Measurements from ENCODE around the gene ANKRD33B. TPM values are rescaled to one million over a fixed set of nuclear protein-coding genes. Genes with fewer than 3 reads are reported as not detected.
A peak's percentile ranks its signal among the peaks of the same experiment; 100 is the strongest.
"Not testable (repeated sequence)": the region's sequence is repeated elsewhere in the genome, so short reads cannot be mapped to it uniquely, and the experiment has no call there.

ANKRD33B gene
- total RNA-seq (2014; rRNA removed; shearing (Covaris generic)), result 13.0 and 15.4 TPM in 2 replicates
- polyA plus RNA-seq (2016; fragmentation: Nextera tagmentation; extraction: Ambion mirVana), result 2.7 and 2.9 TPM in 2 replicates
- long read RNA-seq, result 0 reads

- Mint-ChIP-seq H3K36me3 (ENCODE audit: low read depth) (no peaks in the 10 kb centered on the region; the same call in 2 of the 3 replicates), H3K4me1 (peaks cover 9% of the 10 kb centered on the region), H3K27me3 (ENCODE audit: insufficient read depth, low read depth, poor library complexity) (peaks cover 66% of the 10 kb centered on the region), H3K9me3 (no peaks in the 10 kb centered on the region), H3K27ac (no peak within 1 kb of the TSS), H3K4me3 (peak within 1 kb of the TSS; percentile 83)
- H3K79me2 ChIP-seq (replicated peaks; ENCODE audit: insufficient read depth), result peaks cover 6% of the 10 kb centered on the region; the same call in 1 of the 2 replicates
- H3K4me1 ChIP-seq (ENCODE audit: insufficient read depth), result peaks cover 18% of the 10 kb centered on the region; the same call in 1 of the 2 replicates
- peaks cover 23% of the 10 kb centered on the region for H4K20me1 ChIP-seq (replicated peaks; ENCODE audit: insufficient read depth)
- H3K4me2 ChIP-seq, result peak within 1 kb of the TSS; percentile 97
- peak within 1 kb of the TSS; percentile 81 for H3K4me3 ChIP-seq
- TF ChIP-seq NANOG (IDR thresholded peaks at IDR 0.05; ENCODE audit: borderline replicate concordance) (no peak), POLR2AphosphoS5 (IDR thresholded peaks at IDR 0.05; ENCODE audit: low read depth) (peak; percentile 63)
- no peaks in the 10 kb centered on the region for H3K9me2 ChIP-seq (ENCODE audit: insufficient read depth)
- H3F3A ChIP-seq (replicated peaks; ENCODE audit: low read depth), result 0 out of 2 replicates have a peak, but pooled peaks cover 6% of the 10 kb centered on the region
- ATAC-seq, result peak; percentile 49
- peak within 1 kb of the TSS; percentile 84 for H2AFZ ChIP-seq
- no peak within 1 kb of the TSS for H3K27ac ChIP-seq (ENCODE audit: low read depth)
- no peaks in the 10 kb centered on the region for H3K36me3 ChIP-seq (ENCODE audit: insufficient read depth)
- peak; percentile 84 for DNase-seq (ENCODE audit: low spot score)
- H3K27me3 ChIP-seq (ENCODE audit: insufficient read depth), result peaks cover 90% of the 10 kb centered on the region
These were observed at the start of gene ANKRD33B for GRCh38 chr5:10563945-10564837. Gene ANKRD33B (plus strand): TSS chr5:10564070. CDS start chr5:10564468, 398 bp downstream.

- not testable (repeated sequence) for H3K27ac ChIP-seq (ENCODE audit: low read depth); H3K4me1 ChIP-seq (ENCODE audit: insufficient read depth); ATAC-seq; H3K9me2 ChIP-seq (ENCODE audit: insufficient read depth); H3K27me3 ChIP-seq (ENCODE audit: insufficient read depth); H3K79me2 ChIP-seq (replicated peaks; ENCODE audit: insufficient read depth); H3K27me3 Mint-ChIP-seq (ENCODE audit: insufficient read depth, low read depth, poor library complexity); H3K4me3 Mint-ChIP-seq; H3F3A ChIP-seq (replicated peaks; ENCODE audit: low read depth); DNase-seq (ENCODE audit: low spot score); H3K9me3 Mint-ChIP-seq; H4K20me1 ChIP-seq (replicated peaks; ENCODE audit: insufficient read depth); H3K36me3 Mint-ChIP-seq (ENCODE audit: low read depth); H3K36me3 ChIP-seq (ENCODE audit: insufficient read depth); H3K4me2 ChIP-seq; H3K4me3 ChIP-seq; H3K27ac Mint-ChIP-seq
- H3K4me1 Mint-ChIP-seq, result peaks cover 14% of the 10 kb centered on the region
- H2AFZ ChIP-seq, result 0 out of 2 replicates have a peak overlapping the region, but pooled peaks have one; percentile 88
These were observed 49.3 kb upstream of the ANKRD33B start for GRCh38 chr5:10514572-10514971.

GRCh38 chr5:10515492-10515891 is 48.4 kb upstream of the ANKRD33B start:
- H3F3A ChIP-seq (replicated peaks; ENCODE audit: low read depth), result peaks cover 3% of the 10 kb centered on the region; the same call in 1 of the 2 replicates
- Mint-ChIP-seq H3K9me3 (no peaks in the 10 kb centered on the region), H3K27me3 (ENCODE audit: insufficient read depth, low read depth, poor library complexity) (peaks cover 3% of the 10 kb centered on the region), H3K4me1 (peaks cover 14% of the 10 kb centered on the region), H3K36me3 (ENCODE audit: low read depth) (no peaks in the 10 kb centered on the region), H3K27ac (no peak overlapping the region), H3K4me3 (no peak overlapping the region)
- H2AFZ ChIP-seq, result no peak overlapping the region
- peaks cover 7% of the 10 kb centered on the region; the same call in 1 of the 2 replicates for H3K4me1 ChIP-seq (ENCODE audit: insufficient read depth)
- H3K27me3 ChIP-seq (ENCODE audit: insufficient read depth), result no peaks in the 10 kb centered on the region
- H3K4me3 ChIP-seq, result no peak overlapping the region
- no peaks in the 10 kb centered on the region for H4K20me1 ChIP-seq (replicated peaks; ENCODE audit: insufficient read depth)
- no peak overlapping the region for H3K4me2 ChIP-seq
- DNase-seq (ENCODE audit: low spot score) (no peak), ATAC-seq (no peak)
- H3K27ac ChIP-seq (ENCODE audit: low read depth), result no peak overlapping the region
- no peaks in the 10 kb centered on the region for H3K79me2 ChIP-seq (replicated peaks; ENCODE audit: insufficient read depth)
- H3K36me3 ChIP-seq (ENCODE audit: insufficient read depth), result no peaks in the 10 kb centered on the region
- H3K9me2 ChIP-seq (ENCODE audit: insufficient read depth), result no peaks in the 10 kb centered on the region
- TF ChIP-seq NANOG (IDR thresholded peaks at IDR 0.05; ENCODE audit: borderline replicate concordance) (no peak), JUNB (IDR thresholded peaks at IDR 0.05; ENCODE audit: unreplicated experiment) (no peak), CREB1 (CRISPR knock-in tag; IDR thresholded peaks at IDR 0.05; ENCODE audit: low read depth) (no peak), POLR2AphosphoS5 (IDR thresholded peaks at IDR 0.05; ENCODE audit: low read depth) (no peak), ZNF331 (CRISPR knock-in tag; IDR thresholded peaks at IDR 0.05; ENCODE audit: low read depth) (no peak), ETS1 (IDR thresholded peaks at IDR 0.05) (no peak), ZNF114 (CRISPR knock-in tag; IDR thresholded peaks at IDR 0.05) (no peak), ZNF462 (CRISPR knock-in tag; IDR thresholded peaks at IDR 0.05) (no peak)

All from GM23338 (cell line).